A549 treated with AZD9567 at 1 μM for 4 hours (cell line): ENCODE data around the gene APLP1. TPM values are rescaled to one million over a fixed set of nuclear protein-coding genes. Genes with fewer than 3 reads are reported as not detected.

Experiments
- total RNA-seq: library from RNA; stranded (reverse); fragments of 200-300 nt; extraction: Qiagen RNA extraction; gene quantifications from 5 replicates; pipeline ENCODE4 v1.2.3, GENCODE V29; 2022; ENCODE audit not compliant: insufficient read depth

APLP1 gene
- 58.7 to 97.2 TPM (median 91.0 TPM) in 5 replicates for total RNA-seq

DNA sequence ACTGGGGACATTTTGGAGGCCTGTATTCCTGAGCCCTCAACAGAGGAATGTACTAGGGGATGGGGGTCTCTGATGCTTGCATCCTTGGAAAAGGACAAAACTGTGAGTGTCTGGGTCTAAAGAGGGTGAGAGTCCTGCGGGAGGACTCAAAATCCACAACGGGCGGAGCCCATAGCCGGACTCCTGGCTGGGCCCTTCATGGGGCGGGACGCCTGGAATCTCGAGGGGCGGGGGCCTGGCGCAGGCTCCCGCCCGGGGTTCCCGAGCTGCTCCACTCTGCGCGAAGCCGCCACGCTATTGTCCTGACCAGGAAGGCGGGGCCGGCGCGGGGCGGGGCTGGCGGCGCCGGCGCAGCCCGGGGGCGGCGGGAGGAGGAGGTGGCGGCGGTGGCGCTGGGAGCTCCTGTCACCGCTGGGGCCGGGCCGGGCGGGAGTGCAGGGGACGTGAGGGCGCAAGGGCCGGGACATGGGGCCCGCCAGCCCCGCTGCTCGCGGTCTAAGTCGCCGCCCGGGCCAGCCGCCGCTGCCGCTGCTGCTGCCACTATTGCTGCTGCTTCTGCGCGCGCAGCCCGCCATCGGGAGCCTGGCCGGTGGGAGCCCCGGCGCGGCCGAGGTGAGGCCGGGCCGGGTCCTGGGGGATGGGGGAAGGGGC, at the start of gene APLP1:
Gene APLP1, plus strand, starts transcription at position 403 of the 651 bp plus-strand sequence. Its CDS starts 63 bp downstream, at position 466.

DNA sequence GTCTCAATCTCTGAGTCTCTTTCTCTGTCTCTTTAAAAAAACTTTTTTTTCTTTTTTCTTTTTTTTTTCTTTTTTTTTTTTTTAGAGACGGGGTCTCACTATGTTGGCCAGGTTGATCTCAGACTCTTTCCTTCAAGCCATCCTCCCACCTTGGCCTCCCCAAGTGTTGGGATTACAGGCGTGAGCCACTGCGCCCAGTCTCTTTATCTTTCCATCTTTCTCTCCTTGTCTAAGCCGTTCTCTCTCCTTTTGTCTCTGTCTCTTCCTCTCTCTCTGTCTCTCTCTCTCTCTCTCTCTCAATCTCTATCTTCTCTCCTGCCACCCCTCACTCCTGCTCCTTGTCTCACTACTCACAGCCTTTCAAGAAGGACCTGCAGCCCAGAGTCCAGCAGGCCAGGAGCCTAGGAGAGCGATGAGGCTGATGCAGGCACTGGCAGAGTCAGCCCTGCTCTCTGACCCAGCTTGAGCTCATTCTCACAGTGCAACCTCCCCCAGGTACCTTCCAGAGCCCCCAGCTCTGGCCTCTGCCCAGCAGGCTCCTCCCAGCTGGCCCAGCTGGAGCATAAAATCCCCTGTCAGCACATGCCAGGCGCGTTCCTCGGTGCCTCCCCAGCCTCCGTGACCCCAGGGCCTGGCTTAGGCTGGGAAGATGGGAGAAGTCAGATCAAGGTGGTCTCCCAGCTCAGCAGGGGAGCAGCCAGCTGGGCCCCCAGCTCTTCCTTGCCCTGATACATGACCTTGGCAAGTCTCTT, 16.2 kb upstream of the APLP1 start, which contains the start of gene NPHS1:
Gene NPHS1, minus strand, starts transcription at position 476 of the 752 bp plus-strand sequence. CDS start 667 bp downstream, outside the sequence.

DNA sequence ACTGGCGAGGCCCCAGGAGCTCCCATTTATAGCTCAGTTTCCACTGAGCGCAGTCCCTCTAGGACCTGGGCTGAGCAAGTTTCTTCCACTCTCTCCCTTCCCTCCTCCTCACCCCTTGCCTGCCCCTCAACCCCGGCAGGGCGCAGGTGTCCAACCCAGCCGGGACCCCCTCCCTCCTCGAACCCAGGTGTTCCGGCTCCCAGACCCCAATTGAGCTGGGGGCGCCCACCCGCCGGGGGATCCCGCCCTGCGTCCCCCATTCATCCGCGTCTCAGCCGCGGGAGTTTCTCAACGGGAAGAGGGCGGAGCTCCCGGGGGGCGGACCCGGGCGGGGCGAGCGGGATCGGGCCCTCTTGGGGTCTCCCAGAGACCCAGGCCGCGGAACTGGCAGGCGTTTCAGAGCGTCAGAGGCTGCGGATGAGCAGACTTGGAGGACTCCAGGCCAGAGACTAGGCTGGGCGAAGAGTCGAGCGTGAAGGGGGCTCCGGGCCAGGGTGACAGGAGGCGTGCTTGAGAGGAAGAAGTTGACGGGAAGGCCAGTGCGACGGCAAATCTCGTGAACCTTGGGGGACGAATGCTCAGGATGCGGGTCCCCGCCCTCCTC, 11.7 kb upstream of the APLP1 start, which contains the start of gene KIRREL2:
Gene KIRREL2, plus strand, starts transcription at position 366 of the 604 bp plus-strand sequence. Its CDS starts 209 bp downstream, at position 575.

DNA sequence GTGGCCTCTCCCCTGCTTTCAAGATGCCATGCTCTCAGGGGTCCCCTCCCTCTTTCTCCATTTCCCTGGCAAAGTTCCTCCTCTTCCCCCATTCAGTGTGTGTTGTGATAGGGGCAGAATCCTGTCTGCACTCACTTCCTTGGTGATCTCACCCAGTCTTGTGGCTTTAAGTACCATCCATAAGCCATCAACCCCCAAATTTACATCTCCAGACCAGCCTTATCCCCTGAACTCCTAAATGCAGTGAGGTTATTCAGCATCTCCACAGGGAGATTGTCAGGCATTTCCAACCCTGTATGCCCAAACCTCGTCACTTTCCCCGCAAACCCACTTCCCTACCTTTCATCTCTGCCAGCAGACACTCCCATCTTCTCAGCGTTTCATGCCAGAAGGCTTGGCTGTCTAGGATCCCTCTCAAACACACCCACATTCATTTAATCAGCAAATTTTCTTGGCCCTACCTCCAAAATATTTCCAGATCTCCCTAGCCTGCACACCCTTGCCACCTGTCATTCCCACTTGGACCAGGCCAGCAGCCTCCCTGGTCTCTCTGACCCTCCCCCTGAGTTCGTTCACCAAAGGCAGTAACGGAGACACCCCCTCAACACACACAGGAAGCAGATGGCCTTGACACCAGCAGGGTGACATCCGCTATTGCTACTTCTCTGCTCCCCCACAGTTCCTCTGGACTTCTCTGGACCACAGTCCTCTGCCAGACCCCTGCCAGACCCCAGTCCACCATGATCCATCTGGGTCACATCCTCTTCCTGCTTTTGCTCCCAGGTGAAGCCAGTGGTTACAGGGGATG, 33.7 kb downstream of the APLP1 start, which contains the start of gene HCST:
Gene HCST, plus strand, starts transcription at position 676 of the 808 bp plus-strand sequence. Its CDS starts 65 bp downstream, at position 741.

DNA sequence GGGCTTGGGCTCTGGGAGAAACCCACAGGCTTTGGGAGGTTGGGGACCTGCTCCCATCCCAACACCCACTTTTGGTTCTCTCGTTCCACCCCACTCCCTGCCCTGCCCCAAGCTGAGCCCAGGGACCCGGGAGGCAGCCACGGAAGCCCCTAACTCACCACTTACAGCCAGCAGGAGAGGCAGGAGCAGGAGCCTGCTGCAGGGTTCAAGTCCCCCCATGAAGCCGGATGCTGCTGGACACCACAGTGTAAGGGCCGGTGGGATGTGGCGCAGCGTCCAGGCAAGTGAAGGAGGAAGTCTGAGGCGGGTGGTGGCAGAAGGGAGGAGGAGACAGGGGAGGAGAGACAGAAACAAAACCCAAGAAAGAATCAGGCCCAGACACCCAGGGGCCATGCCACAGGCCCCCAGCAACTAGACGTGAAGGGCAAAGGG, 39.7 kb downstream of the APLP1 start, which contains the start of gene TYROBP:
Gene TYROBP, minus strand, starts transcription at position 286 of the 432 bp plus-strand sequence. Its CDS starts 67 bp downstream, at position 219.

Other genes with a start within 250 kb of the APLP1 start
- gene RBM42, start 239.5 kb upstream of the APLP1 start, total RNA-seq, result 134 to 209 TPM (median 196 TPM) in 5 replicates
- gene ETV2, start 226.8 kb upstream of the APLP1 start, total RNA-seq, result 1.8 to 3.6 TPM (median 2.4 TPM) in 4 of 5 replicates, not detected in the other
- gene COX6B1, start 220.3 kb upstream of the APLP1 start, total RNA-seq, result 1,345 to 2,265 TPM (median 1,386 TPM) in 5 replicates
- gene UPK1A, start 202.1 kb upstream of the APLP1 start, total RNA-seq, result 0.75 to 1.1 TPM (median 0.86 TPM) in 4 of 5 replicates, not detected in the other
- not detected in 5 replicates for gene ZBTB32, start 164.0 kb upstream of the APLP1 start, total RNA-seq
- gene KMT2B, start 150.6 kb upstream of the APLP1 start, total RNA-seq, result 56.0 to 66.5 TPM (median 61.9 TPM) in 5 replicates
- gene IGFLR1, start 126.1 kb upstream of the APLP1 start, total RNA-seq, result 12.6 to 17.0 TPM (median 12.9 TPM) in 5 replicates
- 14.5 to 26.3 TPM (median 25.6 TPM) in 5 replicates for gene U2AF1L4, start 123.2 kb upstream of the APLP1 start, total RNA-seq
- 259 to 313 TPM (median 277 TPM) in 5 replicates for gene PSENEN, start 122.9 kb upstream of the APLP1 start, total RNA-seq
- gene LIN37, start 120.0 kb upstream of the APLP1 start, total RNA-seq, result 22.9 to 57.3 TPM (median 27.5 TPM) in 5 replicates
- gene HSPB6, start 111.5 kb upstream of the APLP1 start, total RNA-seq, result 0.28 to 0.42 TPM (median 0.36 TPM) in 4 of 5 replicates, not detected in the other
- 23.3 to 34.4 TPM (median 28.2 TPM) in 5 replicates for gene PROSER3, start 110.4 kb upstream of the APLP1 start, total RNA-seq
- gene ARHGAP33, start 93.0 kb upstream of the APLP1 start, total RNA-seq, result 5.6 to 17.7 TPM (median 8.4 TPM) in 5 replicates
- gene PRODH2, start 55.7 kb upstream of the APLP1 start, total RNA-seq, result 0.22 to 0.40 TPM (median 0.32 TPM) in 4 of 5 replicates, not detected in the other
- 0.47 to 0.70 TPM (median 0.57 TPM) in 4 of 5 replicates, not detected in the other for gene NPHS1, start 16.1 kb upstream of the APLP1 start, total RNA-seq
- 0.39 to 0.61 TPM (median 0.49 TPM) in 4 of 5 replicates, not detected in the other for gene KIRREL2, start 11.7 kb upstream of the APLP1 start, total RNA-seq
- gene NFKBID, start 32.0 kb downstream of the APLP1 start, total RNA-seq, result 3.0 to 9.9 TPM (median 8.2 TPM) in 5 replicates
- gene HCST, start 34.0 kb downstream of the APLP1 start, total RNA-seq, result 0.25 to 0.67 TPM (median 0.50 TPM) in 4 of 5 replicates, not detected in the other
- gene TYROBP, start 39.7 kb downstream of the APLP1 start, total RNA-seq, result 0.17 TPM in 1 of 5 replicates, not detected in the others
- 14.2 to 23.4 TPM (median 21.3 TPM) in 5 replicates for gene LRFN3, start 67.8 kb downstream of the APLP1 start, total RNA-seq
- 25.6 to 52.9 TPM (median 51.2 TPM) in 5 replicates for gene SDHAF1, start 126.6 kb downstream of the APLP1 start, total RNA-seq
- gene SYNE4, start 140.2 kb downstream of the APLP1 start, total RNA-seq, result 0.20 to 0.43 TPM (median 0.23 TPM) in 4 of 5 replicates, not detected in the other
- 22.8 to 29.3 TPM (median 23.7 TPM) in 5 replicates for gene ALKBH6, start 145.6 kb downstream of the APLP1 start, total RNA-seq
- gene CLIP3, start 164.3 kb downstream of the APLP1 start, total RNA-seq, result 1.0 to 1.4 TPM (median 1.2 TPM) in 4 of 5 replicates, not detected in the other
- 7.1 to 7.9 TPM (median 7.8 TPM) in 5 replicates for gene THAP8, start 185.7 kb downstream of the APLP1 start, total RNA-seq
- 20.3 to 30.6 TPM (median 28.8 TPM) in 5 replicates for gene WDR62, start 186.3 kb downstream of the APLP1 start, total RNA-seq
- gene OVOL3, start 242.6 kb downstream of the APLP1 start, total RNA-seq, result 0.40 to 0.67 TPM (median 0.46 TPM) in 4 of 5 replicates, not detected in the other
- gene POLR2I, start 246.3 kb downstream of the APLP1 start, total RNA-seq, result 242 to 283 TPM (median 265 TPM) in 5 replicates
- 467 to 588 TPM (median 565 TPM) in 5 replicates for gene TBCB, start 246.9 kb downstream of the APLP1 start, total RNA-seq